ENCODE measurements around the gene SIK3.

Gene SIK3

DNA sequence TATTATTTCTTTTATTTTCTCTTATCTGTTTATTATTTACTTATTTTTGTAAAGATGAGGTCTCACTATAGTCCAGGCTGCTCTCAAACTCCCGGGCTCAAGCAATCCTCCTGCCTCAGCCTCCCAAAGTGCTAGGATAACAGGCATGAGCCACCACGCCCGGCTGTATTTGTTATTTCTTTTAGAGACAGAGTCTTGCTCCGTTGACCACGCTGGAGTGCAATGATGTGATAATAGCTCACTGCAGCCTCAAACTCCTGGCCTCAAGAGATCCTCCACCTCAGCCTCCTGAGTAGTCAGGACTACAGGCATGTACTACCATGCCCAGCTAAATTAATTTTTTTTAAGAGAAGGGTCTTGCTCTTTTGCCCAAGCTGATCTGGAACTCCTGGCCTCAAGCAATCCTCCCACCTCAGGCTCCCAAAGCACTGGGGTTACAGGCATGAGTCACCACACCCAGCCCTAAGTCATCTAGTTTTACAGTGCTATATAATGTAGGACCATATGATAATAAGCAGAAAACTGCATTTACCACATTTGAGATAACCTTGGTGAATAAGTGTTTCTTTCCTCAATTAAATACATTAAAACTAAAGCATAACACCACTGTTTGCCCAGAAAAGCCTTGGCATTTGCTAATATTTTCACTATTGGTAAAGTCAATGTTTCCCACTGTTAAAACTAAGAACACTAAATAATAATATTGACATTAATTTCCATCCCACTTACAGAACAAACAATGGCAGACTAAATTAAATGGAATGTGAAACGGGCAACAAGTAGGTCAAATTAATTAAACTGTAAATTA is 127.5 kb downstream of the SIK3 start:
- no peak for DNase-seq (ENCODE audit: low read depth)

DNA sequence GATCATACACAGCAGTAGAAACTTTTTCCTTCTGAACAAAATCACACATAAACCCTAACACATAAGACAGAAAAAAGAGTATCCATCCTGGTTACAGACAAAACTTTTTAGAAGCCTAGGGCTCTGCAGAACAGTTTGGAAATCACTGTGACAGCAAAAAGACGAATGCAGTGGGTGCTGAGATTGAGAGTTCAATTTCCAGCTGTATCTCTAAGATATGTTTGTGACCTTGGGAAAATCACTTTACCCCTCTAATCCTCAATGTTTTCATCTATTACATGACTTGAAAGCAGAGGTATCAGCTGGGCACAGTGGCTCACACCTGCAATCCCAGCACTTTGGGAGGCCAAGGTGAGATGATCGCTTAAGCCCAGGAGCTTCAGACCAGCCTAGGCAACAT is 128.5 kb downstream of the SIK3 start:
- DNase-seq (ENCODE audit: low read depth): no peak

DNA sequence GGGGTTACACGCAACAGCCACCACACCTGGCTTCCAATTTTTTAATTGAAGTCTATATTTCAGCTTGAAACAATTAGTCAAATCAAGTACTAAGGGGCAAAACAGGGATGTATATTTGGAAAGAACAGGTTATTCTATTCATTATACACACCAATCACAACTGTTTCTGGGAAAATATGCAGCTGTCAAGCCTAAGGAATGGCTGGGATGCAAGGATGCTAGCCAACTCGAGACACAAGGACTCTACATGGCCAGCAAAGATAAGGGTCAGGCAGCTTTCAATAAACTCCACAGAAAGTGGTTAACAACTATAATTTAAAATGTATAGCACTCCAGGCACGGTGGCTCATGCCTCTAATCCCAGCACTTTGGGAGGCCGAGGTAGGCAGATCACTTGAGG is 134.0 kb downstream of the SIK3 start:
- DNase-seq (ENCODE audit: low read depth): no peak

DNA sequence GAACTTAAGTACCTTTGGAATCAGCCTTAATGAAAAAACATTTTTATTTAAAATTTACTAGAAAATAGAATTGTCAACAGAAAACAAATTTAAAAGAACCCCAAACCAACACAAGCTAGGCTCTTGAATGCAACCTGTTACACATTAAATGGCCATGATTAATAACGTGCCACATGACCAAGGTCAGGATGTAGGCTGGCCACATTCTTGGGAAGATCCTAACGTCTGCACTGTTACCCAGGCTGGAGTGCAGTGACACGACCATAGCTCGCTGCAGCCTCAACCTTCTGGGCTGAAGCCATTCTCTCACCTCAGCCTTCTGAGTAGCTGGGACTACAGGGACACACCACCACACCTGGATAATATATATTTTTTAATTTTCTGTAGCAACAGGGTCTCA is 134.4 kb downstream of the SIK3 start:
- DNase-seq (ENCODE audit: low read depth): no peak

DNA sequence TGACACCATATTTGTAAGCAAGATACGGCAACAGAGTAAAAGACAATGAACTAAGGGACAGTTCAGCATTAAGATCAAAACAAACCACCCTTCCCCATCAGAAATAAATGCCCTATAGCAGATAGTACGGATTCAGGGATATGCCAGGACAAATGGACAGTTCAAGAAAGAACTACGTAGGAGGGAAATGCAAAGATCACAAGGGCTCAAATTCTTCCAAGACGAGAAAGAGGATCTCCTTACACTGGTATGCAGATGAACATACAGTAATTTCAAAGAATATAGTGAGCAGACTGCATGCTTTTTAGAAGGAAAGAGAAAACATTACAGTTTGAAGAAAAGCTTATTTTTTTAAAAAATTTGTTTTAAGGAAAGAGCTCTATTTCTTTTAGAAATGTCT is 136.1 kb downstream of the SIK3 start:
- no peak for DNase-seq (ENCODE audit: low read depth)

DNA sequence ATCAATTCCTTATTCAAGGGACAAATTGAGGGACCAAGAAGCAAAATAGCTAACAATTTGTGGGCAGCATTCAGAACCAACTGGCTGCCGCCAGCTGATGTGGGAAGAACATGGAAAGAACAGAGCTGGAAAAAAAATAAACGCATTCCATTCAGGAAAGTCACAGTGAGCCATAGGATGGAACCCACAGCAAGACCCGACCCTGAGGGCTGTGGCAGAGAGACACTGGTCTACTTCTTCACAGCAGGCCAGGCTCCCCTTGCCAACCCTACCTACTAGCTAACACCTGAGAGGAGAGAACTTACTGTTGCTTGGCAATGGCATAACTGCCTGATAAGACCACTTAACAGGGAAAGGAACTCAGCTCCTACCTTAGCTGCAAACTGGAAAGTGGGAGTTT is 137.3 kb downstream of the SIK3 start:
- no peak for DNase-seq (ENCODE audit: low read depth)

DNA sequence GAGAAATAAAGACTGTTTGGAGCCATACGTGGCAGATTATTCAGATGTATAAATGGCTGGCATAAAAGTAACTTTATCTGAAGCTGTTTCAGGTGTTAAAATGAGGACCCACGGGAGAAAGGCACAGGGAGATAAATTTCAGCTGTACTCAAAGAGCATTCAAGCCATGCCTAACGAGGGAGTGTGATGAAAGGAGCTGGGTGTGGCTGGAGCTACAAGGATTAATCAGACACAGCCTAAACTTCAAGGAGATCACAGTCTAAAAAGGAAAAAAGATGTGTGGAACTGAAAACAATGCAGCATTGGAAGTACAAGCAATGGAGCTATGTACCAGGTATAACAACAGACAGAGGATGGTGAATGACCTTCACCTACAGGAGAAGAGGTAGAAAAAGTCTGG is 140.0 kb downstream of the SIK3 start:
- DNase-seq (ENCODE audit: low read depth): no peak

DNA sequence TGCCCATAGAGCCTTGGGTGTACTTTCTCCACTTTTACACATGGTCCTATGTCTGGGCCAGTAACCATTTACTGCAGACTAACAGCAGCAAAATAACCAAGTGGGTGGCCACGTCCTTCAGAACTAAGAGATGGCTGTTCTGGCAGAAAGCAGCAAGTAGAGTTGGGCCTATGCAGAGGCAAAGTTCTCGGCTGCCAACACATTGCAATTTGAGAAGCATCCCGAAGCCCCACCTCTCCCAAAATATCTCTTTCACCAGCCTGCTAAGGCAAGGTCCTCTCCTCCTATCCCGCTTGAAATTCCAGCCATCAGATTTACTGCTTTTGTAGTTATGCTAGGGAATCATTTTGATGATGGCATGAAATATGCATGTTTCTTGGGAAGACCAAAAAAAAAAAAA is 142.3 kb downstream of the SIK3 start:
- no peak for DNase-seq (ENCODE audit: low read depth)

DNA sequence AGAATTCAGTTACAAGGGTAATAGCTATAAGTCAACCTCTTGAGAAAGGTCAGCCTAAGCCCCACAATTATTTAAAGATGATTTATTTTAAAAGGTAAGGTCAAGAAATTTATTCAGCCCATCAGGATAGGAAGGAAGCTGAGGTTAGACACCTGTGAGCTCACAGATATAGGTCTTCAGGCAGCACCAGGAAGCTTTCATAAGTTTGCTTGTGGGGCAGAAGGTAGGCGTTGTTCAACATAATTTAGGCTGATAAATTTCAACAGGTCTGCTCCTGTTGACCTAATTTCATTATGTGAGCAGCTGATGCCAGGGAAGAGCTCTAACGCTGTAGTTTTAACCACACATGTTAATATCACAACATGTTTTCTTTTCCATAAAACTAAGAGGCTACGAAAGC is 142.7 kb downstream of the SIK3 start:
- DNase-seq (ENCODE audit: low read depth): no peak

DNA sequence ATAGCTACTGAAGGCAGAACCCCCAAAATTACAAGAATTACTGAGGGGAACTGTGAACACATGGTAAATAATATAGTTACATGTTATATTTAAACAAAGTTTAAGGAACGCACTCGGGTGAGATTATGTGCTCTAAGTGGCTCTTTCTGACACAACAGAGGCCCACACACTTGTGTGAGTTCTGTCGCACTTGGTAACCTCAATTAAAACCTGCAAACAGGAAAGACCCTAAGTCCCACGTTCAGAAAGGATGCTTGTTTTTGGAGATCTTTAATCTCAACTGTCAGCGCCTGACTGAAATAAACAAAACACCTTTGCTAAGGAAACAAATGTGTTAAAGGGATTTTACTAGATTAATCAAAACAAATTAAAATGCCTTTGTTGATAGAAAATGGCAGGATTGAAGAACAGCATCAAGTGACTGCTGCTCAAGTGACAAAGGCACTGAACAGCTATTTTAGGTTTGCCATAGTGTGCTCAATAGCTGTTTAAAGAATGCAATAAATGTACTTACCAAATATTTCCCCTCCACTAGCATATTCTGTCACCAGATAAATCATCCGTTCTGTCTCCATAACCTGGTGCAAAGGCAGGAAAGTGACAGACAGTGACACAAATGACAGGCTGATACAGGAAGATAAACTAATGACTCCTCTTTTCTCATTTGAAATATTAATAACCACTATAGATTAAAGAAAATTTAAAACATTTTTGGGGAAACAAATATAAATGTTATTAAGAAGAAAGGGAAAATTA is 144.5 kb downstream of the SIK3 start:
- no peak for DNase-seq (ENCODE audit: low read depth)

DNA sequence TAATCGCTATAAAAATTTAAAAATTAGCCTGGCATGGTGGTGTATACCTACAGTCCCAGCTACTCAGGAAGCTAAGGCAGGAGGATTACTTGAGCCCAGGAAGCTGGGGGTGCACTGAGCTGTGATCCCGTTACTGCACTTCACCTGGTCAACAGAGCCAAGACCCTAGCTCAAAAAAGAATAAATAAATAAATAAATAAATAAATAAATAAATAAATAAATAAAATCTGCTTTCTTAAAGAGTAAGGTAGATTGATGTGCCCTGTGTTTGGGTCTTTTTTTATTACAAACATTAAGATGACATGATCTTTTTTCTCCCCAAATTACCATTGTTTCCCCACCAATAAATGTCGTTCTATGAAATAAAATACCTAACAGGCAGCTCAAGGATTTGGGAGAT is 146.5 kb downstream of the SIK3 start:
- no peak for DNase-seq (ENCODE audit: low read depth)

DNA sequence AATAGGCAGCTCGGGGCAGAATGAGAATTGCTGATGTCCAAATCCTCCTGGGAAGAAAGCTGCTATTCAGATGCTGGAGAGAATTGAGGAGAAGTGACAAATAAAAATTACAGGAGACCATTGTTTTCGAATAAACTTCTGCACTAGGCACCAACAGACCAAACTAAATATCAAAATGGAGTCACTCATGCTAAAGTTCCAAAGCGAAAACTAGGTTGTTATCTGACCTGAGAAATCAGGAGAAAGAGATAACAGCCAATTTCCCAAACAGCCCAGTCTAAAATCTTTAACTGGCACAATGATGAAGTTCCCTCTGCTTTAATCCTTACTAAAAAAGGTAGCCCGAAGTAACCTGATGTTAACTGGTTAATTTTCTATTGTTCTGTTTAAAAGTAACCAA is 148.0 kb downstream of the SIK3 start:
- DNase-seq (ENCODE audit: low read depth): no peak

DNA sequence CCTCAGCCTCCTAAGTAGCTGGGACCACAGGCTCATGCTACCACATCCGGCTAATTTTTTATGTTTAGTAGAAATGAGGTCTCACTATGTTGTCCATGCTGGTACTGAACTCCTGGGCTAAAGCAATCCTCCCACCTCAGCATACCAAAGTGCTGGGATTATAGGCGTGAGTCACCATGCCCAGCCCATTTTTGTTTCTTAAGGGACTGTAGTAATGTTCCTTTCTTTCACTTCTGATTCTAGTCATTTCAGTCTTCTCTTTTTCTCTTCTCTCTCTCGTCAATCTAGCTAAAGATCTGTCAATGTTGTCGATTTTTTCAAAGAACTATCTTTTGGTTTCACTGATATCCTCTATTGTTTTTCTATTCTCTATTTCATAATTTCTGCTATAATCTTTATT is 149.8 kb downstream of the SIK3 start:
- no peak for DNase-seq (ENCODE audit: low read depth)

DNA sequence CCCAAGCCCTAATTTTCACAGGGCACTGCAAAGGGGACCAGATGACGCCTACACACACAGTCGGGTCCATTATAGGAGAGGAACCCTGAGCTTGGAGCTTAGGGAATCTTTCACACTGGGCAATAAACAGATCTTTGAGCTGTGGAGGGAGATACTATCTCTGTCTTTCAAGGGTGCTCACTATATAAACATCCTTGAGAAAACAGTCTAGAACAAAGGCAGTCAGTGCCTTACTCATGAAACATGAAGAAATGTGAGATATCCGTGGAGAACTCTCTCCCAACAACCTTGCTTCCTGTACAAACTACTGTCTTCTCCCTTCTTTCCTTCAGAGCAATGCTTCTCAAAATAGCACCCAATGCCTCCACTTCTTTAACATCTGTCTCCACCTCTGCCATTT is 151.8 kb downstream of the SIK3 start:
- DNase-seq (ENCODE audit: low read depth): no peak

DNA sequence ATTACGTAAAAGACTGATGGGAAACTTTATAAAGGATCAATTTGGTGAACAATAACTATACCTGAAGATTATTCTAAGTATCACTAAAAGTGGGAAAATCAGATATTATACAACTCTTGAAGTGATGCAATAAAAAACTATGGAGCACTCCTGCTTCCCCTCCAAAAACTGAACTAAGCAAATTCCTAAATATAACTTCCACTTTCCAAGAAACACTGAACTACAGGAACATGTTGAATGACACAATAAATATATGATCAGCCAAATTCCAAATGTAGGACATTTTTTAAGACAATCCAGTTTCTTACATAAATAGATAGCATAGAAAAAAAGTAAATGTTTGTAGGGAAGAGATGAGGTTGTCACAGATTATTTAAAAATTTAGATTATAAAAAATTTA is 158.7 kb downstream of the SIK3 start:
- DNase-seq (ENCODE audit: low read depth): no peak

DNA sequence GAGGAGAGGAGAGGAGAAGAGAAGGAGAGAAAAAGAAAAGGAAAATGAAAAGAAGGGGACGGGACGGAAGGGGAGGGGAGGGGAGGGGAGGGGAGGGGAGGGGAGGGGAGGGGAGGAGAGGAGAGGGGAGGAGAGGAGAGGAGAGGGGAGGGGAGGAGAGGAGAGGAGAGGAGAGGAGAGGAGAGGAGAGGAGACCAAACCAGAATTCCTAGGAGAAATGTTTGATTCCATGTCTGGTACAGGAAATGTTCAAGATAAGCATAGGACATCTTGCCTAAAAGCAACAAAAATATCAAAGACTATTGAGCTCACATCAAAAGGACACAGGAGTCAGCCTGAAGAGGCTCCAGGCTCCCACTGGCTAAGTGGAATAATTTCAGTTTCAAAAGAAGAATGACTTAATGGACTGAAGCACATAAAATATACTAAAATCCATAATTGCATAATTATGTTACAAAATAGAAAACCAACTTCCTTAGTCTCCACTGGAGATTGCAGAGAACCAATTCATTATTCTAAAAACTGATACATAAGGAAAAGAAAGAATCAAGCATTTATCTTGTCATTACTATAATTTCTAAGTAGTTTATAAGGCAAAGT is 159.7 kb downstream of the SIK3 start:
- DNase-seq (ENCODE audit: low read depth): no peak

DNA sequence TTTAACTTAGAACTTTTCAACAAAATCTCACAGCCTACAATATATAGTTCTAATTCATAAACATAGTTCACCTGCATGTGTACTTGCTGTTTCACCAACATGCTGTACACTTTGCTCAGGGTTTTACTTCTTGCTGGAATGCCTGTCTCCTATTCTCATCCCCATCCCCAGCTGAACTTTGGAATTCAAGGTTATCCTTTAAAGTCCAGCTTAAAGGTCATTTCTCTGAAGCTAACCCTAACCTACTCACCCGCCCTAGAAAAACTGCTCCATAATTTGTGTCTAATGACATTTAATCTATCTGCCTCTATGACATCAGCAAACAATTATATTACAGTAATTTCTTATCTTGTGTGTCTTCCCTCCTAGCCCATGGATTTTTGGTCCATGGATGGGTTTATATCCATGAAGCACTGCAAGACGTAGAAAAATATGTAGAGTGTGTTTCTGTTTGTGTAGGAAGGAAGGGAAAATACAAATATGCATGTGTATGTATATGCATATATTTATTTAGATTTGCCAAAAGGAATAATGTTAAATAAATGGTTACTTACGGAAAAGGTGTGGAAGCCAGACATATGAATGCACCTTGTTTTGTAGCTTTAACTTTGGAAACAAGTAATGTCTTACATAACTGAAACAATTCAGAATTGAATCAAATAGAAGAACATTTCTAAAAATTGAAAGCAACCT is 161.3 kb downstream of the SIK3 start:
- no peak for DNase-seq (ENCODE audit: low read depth)

DNA sequence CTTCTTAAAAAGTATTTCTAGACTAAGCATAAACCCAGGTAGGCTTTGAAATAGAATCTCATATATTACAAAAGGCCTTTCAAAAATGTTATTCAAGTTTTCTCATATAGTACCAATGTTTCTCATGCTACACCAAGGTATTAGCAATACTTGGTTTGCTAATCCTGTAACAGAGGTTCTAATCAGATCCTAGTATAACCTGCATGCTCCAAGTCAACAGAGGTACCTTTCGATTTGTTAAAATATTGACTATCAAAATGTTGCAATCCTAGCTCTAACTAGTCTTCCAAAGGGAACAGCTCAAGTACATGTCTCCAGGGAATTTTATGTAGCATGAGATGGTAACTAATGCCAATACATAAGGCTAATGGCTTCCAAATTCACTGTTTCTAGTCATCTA is 162.7 kb downstream of the SIK3 start:
- no peak for DNase-seq (ENCODE audit: low read depth)

DNA sequence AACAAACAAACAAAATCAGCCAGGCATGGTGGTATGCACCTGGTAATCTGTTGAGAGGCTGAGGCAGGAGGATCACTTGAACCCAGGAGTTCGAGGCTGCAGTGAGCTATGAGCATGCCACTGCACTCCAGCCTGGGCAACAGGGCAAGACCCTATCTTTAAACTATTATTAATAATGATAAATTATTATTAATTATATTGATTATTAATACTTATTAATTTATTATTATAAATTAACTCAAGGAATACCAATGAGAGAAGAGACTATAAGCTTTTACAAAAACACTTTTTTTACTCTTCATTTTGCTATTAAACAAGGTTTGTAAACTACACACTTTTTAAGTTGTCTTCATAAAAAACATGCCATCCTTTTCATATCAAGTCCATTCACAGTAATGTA is 163.1 kb downstream of the SIK3 start:
- DNase-seq (ENCODE audit: low read depth): no peak

DNA sequence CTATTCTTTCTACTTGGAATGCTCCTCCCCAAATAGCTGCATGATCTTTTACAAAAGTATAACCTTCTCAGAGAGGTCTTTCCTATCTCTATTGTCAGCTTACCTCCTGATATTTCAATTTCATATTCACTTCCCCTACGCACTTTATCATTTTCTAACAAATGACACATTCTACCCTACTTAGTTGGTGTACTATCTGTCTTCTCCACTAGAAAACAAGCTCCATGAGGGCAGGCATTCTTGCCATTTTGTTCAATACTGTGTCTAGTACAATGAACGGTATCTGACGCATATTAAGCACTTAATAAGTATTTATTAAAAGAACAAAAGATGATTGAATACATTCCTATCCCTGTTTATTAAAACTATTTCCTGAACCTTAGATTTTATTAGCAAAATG is 164.3 kb downstream of the SIK3 start:
- DNase-seq (ENCODE audit: low read depth): no peak

DNA sequence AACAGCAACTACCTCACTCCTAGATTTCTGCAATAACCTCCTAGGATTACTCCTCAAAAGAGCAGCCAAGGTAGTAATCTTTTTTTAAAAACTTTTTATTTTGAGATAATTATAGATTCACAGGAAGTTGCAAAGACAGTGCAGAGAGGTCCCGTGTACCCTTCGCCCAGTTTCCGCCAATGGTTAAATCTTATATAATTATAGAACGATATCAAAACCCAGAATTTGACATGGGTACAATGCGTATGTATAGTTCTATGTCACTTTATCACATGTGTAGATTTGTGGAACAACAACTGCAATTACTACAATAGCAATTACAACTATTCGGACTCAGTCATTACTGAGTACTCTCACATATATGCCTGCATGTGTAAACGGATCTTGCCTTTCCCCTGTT is 166.0 kb downstream of the SIK3 start:
- no peak for DNase-seq (ENCODE audit: low read depth)

DNA sequence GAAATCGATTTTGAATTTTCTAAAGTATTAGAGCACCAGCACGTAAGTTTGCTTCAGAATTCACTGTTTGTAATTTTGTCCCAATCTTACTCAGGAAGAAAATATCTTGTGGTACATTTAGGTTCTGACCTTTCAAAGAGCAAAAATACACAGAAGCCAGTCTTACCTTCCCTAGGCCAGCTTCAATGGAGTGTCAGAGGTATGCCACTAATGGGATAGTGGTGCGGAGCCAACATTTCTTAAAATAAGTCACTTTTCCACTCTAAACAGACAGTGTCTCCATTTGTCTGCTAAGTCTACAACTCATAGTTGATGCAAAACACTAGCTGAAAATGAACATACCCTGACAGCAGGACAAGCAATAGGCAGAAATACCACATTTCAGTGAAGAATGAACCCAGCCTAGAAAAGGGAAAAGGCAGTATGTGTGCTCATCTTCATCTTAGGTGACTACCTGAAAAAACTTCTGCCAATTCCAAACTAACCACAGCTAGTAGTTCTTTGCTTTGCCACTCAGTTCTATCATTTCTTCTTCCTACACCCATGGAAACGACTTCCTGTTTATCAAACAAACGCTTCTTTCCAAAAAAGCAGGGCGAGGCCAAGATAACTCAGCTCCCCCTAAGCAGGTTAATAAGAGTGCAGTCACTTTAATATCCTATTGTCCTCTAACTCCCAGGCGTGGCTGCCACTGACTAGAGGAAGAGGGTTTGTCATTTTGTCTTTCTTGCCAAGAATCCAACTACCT is 166.8 kb downstream of the SIK3 start:
- DNase-seq (ENCODE audit: low read depth): no peak

Measured in activated gamma-delta T cell treated with anti-CD3 and anti-CD28 coated beads, Interleukin-2, amount 50 U/mL, for 16 hours (primary cell).